Epithelial cell of esophagus (primary cell): Measurements from ENCODE around the gene PSMD2.

Experiments
- DNase-seq: peaks from one replicate; pipeline ENCODE4 v3.0.0; 2010; ENCODE audit warnings: low read depth
- H3K4me3 ChIP-seq: 2 replicates; pipeline ENCODE4 v1.5.1; 2011; ENCODE audit warnings: mild to moderate bottlenecking, low read length, control low read depth
- CTCF ChIP-seq: IDR thresholded peaks from 2 replicates; pipeline ENCODE4 v1.5.1; 2011; ENCODE audit warnings: low read depth, mild to moderate bottlenecking, low read length, control low read depth, inconsistent platforms; ENCODE audit not compliant: insufficient read depth; ENCODE audit errors: missing control alignments

The PSMD2 gene

GRCh38 chr3:184325715-184326369, 26.8 kb downstream of the PSMD2 start:
- H3K4me3 ChIP-seq: no peak overlapping the region
- no peak for TF ChIP-seq CTCF
- DNase-seq: peak; percentile 64

DNA sequence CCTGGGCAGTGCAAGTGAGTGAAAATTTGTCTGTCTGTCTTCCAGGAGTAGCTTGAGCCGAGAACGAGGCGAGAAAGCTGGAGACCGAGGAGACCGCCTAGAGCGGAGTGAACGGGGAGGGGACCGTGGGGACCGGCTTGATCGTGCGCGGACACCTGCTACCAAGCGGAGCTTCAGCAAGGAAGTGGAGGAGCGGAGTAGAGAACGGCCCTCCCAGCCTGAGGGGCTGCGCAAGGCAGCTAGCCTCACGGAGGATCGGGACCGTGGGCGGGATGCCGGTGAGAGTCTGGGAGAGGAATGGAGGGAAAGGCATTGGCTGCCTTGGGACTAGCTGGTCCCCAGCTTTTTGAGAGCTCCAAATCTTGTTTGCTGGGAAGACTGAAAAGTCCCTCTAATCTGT, 28.1 kb downstream of the PSMD2 start:
- no peak for DNase-seq
- H3K4me3 ChIP-seq: no peak overlapping the region
- TF ChIP-seq CTCF: no peak

DNA sequence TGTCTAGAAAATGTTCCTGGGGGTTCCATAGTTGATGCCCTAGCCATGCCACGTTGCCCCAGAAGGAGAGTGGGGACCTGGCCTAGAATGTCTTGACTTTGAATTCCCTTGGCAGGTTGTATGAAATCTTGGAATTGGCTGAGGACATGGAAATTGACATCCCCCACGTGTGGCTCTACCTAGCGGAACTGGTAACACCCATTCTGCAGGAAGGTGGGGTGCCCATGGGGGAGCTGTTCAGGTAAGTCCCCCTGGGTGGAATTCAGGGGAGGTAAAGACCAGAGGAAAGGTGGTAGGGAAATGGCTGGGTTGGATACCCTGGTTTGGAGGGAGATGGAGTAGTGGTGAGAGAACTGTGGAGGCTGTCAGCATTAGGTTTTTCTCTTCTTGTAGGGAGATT, 29.5 kb downstream of the PSMD2 start:
- no peak overlapping the region for H3K4me3 ChIP-seq
- DNase-seq: no peak
- TF ChIP-seq CTCF: no peak

GRCh38 chr3:184332370-184333090, 33.5 kb downstream of the PSMD2 start:
- peak; percentile 95 for DNase-seq
- no peak overlapping the region for H3K4me3 ChIP-seq
- no peak for TF ChIP-seq CTCF

DNA sequence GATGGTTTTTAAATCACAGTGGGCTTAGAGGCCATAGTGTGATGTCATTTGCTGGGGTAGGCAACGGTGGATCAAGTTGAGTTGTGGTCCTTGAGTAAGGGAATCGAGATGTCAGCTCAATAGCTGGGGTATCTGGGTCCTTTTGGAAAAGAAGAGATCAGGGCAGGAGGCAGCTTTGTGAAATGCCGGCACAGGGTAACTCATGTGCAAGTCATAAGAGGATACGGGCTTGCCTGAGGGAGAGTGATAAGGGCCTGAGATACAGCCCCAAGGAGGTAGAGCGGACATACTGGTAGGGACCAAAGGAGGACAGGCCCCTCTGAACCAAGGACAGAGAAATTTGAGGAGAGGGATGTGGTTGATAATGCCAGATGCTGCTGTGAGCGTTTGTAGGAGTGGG, 34.1 kb downstream of the PSMD2 start:
- no peak overlapping the region for H3K4me3 ChIP-seq
- DNase-seq: no peak
- no peak for TF ChIP-seq CTCF

DNA sequence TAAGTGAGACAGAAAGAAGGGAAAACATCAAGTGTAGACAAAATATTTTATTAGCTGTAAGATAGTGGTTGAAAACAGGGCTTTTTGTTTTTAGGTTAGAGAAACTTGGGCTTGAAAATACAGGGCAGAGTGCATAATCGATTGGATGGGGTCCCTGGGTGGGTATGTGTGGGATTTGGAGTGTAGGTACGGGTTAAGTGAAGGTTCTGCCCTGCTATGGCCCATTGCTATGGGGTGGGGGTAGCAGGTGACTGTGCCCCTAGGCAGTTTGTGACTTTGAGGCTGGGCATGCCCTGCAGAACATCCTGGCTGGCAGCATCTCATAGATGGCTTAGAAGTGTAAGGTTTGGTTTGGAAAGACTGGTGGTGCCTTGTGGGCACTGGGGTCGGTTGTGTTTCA, 34.7 kb downstream of the PSMD2 start:
- no peak for TF ChIP-seq CTCF
- DNase-seq: no peak
- H3K4me3 ChIP-seq: no peak overlapping the region
